CD14-positive monocyte (primary cell): Measurements from ENCODE around the gene JAKMIP2. TPM values are rescaled to one million over a fixed set of nuclear protein-coding genes. Genes with fewer than 3 reads are reported as not detected.
"Not testable (repeated sequence)": the region's sequence is repeated elsewhere in the genome, so short reads cannot be mapped to it uniquely, and the experiment has no call there.

Experiments used
- DNase-seq, 3 donors: peaks; one replicate each; pipeline ENCODE4 v3.0.0-alpha.2; 2011 to 2022
- H2AFZ ChIP-seq: 2 replicates; pipeline ENCODE4 v1.6.0; 2012; ENCODE audit warnings: mild to moderate bottlenecking, low read depth, low read length, inconsistent platforms; ENCODE audit not compliant: insufficient read depth, poor library complexity, severe bottlenecking
- H3K27ac ChIP-seq, 2 donors: 1 replicate in 1 of 2; 2 replicates in 1 of 2; pipeline ENCODE4 v1.5.1; 2012 to 2013; ENCODE audit warnings: low read length in 2 of 2, control low read depth in 1 of 2, inconsistent platforms in 1 of 2, low read depth in 1 of 2, mild to moderate bottlenecking in 1 of 2
- H3K27me3 ChIP-seq, 2 donors: one replicate each; pipeline versions ENCODE4 v1.6.0 to v1.6.1; 2011 to 2013; ENCODE audit warnings: low read length in 2 of 2; ENCODE audit not compliant: control insufficient read depth in 2 of 2, insufficient read depth in 2 of 2
- H3K36me3 ChIP-seq, 2 donors: replicated peaks in 1 of 2; 1 replicate in 1 of 2; 2 replicates in 1 of 2; pipeline versions ENCODE4 v1.5.1 to v1.6.1; 2012 to 2013; ENCODE audit warnings: low read length in 2 of 2, control low read depth in 1 of 2, inconsistent platforms in 1 of 2, mild to moderate bottlenecking in 1 of 2; ENCODE audit not compliant: insufficient read depth in 2 of 2, control insufficient read depth in 1 of 2
- H3K4me1 ChIP-seq, 2 donors: 1 replicate in 1 of 2; 2 replicates in 1 of 2; pipeline versions ENCODE4 v1.5.1 to v1.6.1; 2012 to 2013; ENCODE audit warnings: low read length in 2 of 2, control low read depth in 1 of 2, inconsistent platforms in 1 of 2, mild to moderate bottlenecking in 1 of 2, moderate library complexity in 1 of 2; ENCODE audit not compliant: insufficient read depth in 2 of 2, control insufficient read depth in 1 of 2
- H3K4me2 ChIP-seq: replicated peaks from 2 replicates; pipeline ENCODE3; 2012; ENCODE audit warnings: low read length, moderate library complexity, mild to moderate bottlenecking; ENCODE audit not compliant: poor library complexity, severe bottlenecking; ENCODE audit errors: extremely low read depth
- H3K4me3 ChIP-seq, 3 experiments: fragments of 200-600 bp in 1 of 3; sonication (generic) in 1 of 3; replicated peaks in 1 of 3; 1 replicate in 2 of 3; 2 replicates in 1 of 3; pipeline ENCODE4 v1.5.1; 2011 to 2013; ENCODE audit warnings: low read length in 3 of 3, mild to moderate bottlenecking in 3 of 3, control low read depth in 2 of 3, low read depth in 2 of 3, inconsistent platforms in 1 of 3, moderate library complexity in 1 of 3
- H3K79me2 ChIP-seq: 2 replicates; pipeline ENCODE4 v1.6.0; 2012; ENCODE audit warnings: mild to moderate bottlenecking, control low read depth, inconsistent platforms, low read length, moderate library complexity; ENCODE audit not compliant: insufficient read depth
- H3K9ac ChIP-seq: 2 replicates; pipeline ENCODE4 v1.6.0; 2017; ENCODE audit warnings: low read length, mild to moderate bottlenecking; ENCODE audit not compliant: insufficient read depth, poor library complexity, severe bottlenecking
- H3K9me3 ChIP-seq, 2 donors: replicated peaks in 1 of 2; 1 replicate in 1 of 2; 2 replicates in 1 of 2; pipeline versions ENCODE4 v1.5.1 to v1.6.1; 2012 to 2013; ENCODE audit warnings: low read length in 2 of 2, control low read depth in 1 of 2; ENCODE audit not compliant: control insufficient read depth in 1 of 2, insufficient read depth in 1 of 2
- H4K20me1 ChIP-seq: 2 replicates; pipeline ENCODE4 v1.6.0; 2012; ENCODE audit warnings: mild to moderate bottlenecking, low read length, control low read depth, moderate library complexity; ENCODE audit not compliant: insufficient read depth
- H3K27ac Mint-ChIP-seq, 7 donors: one replicate each; pipeline ENCODE4 v1.8.0; 2020; ENCODE audit warnings: mild to moderate bottlenecking in 7 of 7, mixed read lengths in 7 of 7, moderate library complexity in 6 of 7, inconsistent platforms in 2 of 7
- H3K27me3 Mint-ChIP-seq, 3 donors: one replicate each; pipeline ENCODE4 v1.8.0; 2021 to 2022; ENCODE audit warnings: low read depth in 3 of 3, mild to moderate bottlenecking in 3 of 3, mixed read lengths in 3 of 3, moderate library complexity in 3 of 3, inconsistent platforms in 1 of 3
- H3K36me3 Mint-ChIP-seq, 2 donors: one replicate each; pipeline ENCODE4 v1.8.0; 2020; ENCODE audit warnings: mixed read lengths in 2 of 2, inconsistent platforms in 1 of 2, mild to moderate bottlenecking in 1 of 2
- H3K4me1 Mint-ChIP-seq: one replicate; pipeline ENCODE4 v1.8.0; 2020; ENCODE audit warnings: mild to moderate bottlenecking, mixed read lengths
- H3K4me3 Mint-ChIP-seq, 2 donors: one replicate each; pipeline ENCODE4 v1.8.0; 2020; ENCODE audit warnings: mild to moderate bottlenecking in 2 of 2, mixed read lengths in 2 of 2, moderate library complexity in 1 of 2
- H3K9me3 Mint-ChIP-seq, 7 donors: one replicate each; pipeline ENCODE4 v1.8.0; 2020 to 2022; ENCODE audit warnings: mixed read lengths in 7 of 7, mild to moderate bottlenecking in 6 of 7, moderate library complexity in 6 of 7, inconsistent platforms in 2 of 7
- WGBS: methylation state at CpG from one replicate; pipeline ENCODE4 v1.1.5; 2013; ENCODE audit warnings: missing lambda C conversion rate; ENCODE audit not compliant: insufficient coverage; 5-methylcytosine and 5-hydroxymethylcytosine counted together
- intact Hi-C, 2 donors: fragments of 100-400 bp; cut with micrococcal nuclease; formaldehyde crosslinking; loops; one replicate each; pipeline versions ENCODE4 v1.15.0 to v1.15.1; 2023
- polyA plus RNA-seq, 3 donors: library from polyadenylated mRNA; depleted of rRNA in 1 of 3; unstranded in 2 of 3; stranded (reverse) in 1 of 3; fragments of 300-500 nt in 2 of 3; fragments of >200 nt in 1 of 3; fragmentation: Illumina TruSeq in 2 of 3; gene quantifications; 1 replicate in 2 of 3; 2 replicates in 1 of 3; pipeline ENCODE4 v1.2.3, GENCODE V29; 2012 to 2021
- TF ChIP-seq, protein P1 (sequence below): fragments of 200-600 bp; IDR thresholded peaks from one replicate; pipeline ENCODE4 v1.8.0; 2022; ENCODE audit warnings: antibody characterized with exemption, mild to moderate bottlenecking

JAKMIP2 gene
- polyA plus RNA-seq, 3 donors: 0.02 TPM; not detected in 2

DNA sequence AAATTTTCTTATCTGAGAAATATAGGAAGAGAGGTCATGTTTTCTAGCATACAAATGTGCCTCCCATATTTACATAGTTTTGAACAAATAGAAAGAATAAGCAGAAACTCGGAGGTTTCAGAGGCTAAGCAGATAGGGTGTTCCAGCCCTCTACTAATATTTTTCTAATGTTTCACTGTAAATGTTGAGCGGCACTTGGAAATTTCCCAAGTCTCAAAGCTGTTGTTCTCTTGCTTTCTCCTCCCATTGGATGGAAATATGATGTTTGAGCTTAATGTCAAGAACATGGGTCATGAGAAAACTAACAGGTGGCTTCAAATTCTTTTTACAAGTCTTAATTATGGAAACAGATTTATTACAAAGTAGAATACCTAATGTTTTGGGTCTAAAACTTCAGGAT lies 43.8 kb upstream of the JAKMIP2 start:
- H3K36me3 Mint-ChIP-seq: no peaks in the 10 kb centered on the region
- no peaks in the 10 kb centered on the region for H3K79me2 ChIP-seq
- no peaks in the 10 kb centered on the region for H4K20me1 ChIP-seq
- no peak overlapping the region for H3K4me3 ChIP-seq
- H3K27me3 Mint-ChIP-seq: peaks cover 0 to 3% (median 0%) of the 10 kb centered on the region in 3 donors
- no peak overlapping the region for H2AFZ ChIP-seq
- no peaks in the 10 kb centered on the region for H3K27me3 ChIP-seq
- WGBS: no CpG with 5 or more reads among the region's 2 CpGs
- intact Hi-C loops: loop anchor here in 1 of 2 donors (10.0 kb wide), 1 partner anchor 62 kb away; no protein-coding TSS in a partner anchor
- H3K36me3 ChIP-seq: no peaks in the 10 kb centered on the region
- H3K9me3 Mint-ChIP-seq: no peaks in the 10 kb centered on the region
- no peak for DNase-seq
- no peak overlapping the region for H3K4me2 ChIP-seq
- H3K4me3 Mint-ChIP-seq: no peak overlapping the region
- no peak overlapping the region for H3K27ac ChIP-seq
- no peaks in the 10 kb centered on the region for H3K9me3 ChIP-seq
- H3K27ac Mint-ChIP-seq: no peak overlapping the region
- no peaks in the 10 kb centered on the region for H3K4me1 ChIP-seq
- TF ChIP-seq, protein P1, sequence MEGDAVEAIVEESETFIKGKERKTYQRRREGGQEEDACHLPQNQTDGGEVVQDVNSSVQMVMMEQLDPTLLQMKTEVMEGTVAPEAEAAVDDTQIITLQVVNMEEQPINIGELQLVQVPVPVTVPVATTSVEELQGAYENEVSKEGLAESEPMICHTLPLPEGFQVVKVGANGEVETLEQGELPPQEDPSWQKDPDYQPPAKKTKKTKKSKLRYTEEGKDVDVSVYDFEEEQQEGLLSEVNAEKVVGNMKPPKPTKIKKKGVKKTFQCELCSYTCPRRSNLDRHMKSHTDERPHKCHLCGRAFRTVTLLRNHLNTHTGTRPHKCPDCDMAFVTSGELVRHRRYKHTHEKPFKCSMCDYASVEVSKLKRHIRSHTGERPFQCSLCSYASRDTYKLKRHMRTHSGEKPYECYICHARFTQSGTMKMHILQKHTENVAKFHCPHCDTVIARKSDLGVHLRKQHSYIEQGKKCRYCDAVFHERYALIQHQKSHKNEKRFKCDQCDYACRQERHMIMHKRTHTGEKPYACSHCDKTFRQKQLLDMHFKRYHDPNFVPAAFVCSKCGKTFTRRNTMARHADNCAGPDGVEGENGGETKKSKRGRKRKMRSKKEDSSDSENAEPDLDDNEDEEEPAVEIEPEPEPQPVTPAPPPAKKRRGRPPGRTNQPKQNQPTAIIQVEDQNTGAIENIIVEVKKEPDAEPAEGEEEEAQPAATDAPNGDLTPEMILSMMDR: no peak
- H3K4me1 Mint-ChIP-seq: peaks cover 7% of the 10 kb centered on the region
- H3K9ac ChIP-seq: no peak overlapping the region

DNA sequence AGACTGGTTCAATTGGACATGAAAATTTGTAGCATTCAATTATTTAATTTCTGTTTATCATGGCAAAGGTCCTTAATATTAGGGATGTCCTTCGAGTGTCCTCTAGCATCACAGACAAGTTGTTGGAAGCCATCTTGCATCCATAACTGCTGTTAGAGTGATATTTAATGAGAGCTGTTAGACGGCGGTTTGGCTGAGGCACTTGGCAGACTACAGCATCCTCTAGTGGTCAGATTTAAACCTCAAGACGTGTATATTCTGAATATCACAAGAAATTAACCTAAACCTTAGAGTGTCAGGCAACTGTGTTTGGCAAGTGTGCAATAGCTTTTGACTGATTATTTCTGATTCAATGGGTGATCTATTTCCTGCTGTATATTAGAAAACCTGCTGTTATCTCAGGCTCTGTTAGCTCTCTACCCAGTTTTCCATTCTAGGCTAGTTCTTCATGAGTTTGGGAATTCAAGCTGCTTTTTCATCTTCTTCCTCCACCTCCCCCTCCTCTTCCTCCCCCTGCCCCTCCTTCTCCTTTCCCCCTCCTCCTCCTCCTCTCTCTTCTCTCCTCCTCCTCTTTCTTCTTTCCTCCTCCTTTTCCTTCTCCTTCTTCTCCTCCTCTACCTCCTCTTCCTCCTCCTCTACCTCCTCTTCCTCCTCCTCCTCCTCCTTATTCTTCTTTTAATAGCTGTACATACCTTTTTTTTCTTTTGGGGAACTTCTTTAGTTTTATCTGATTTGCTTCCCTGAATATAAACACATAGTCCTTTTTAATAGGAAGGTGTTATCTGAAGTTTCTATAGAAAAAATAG lies 40.4 kb upstream of the JAKMIP2 start:
- peak; percentile 68 to 80 (median 75) for DNase-seq
- H3K27me3 Mint-ChIP-seq: peaks cover 0 to 3% (median 0%) of the 10 kb centered on the region in 3 donors
- H3K9ac ChIP-seq: no peak overlapping the region
- no peak overlapping the region for H3K4me3 ChIP-seq
- H3K4me3 Mint-ChIP-seq: no peak overlapping the region
- no CpG with 5 or more reads among the region's 4 CpGs for WGBS
- no peaks in the 10 kb centered on the region for H3K36me3 ChIP-seq
- TF ChIP-seq, protein P1: peak; percentile 97
- peaks cover 13% of the 10 kb centered on the region for H3K4me1 Mint-ChIP-seq
- H3K36me3 Mint-ChIP-seq: no peaks in the 10 kb centered on the region
- no peaks in the 10 kb centered on the region for H3K9me3 ChIP-seq
- intact Hi-C loops: loop anchor here (1.0 to 10.0 kb wide), 3 partner anchors 58 to 195 kb away; no protein-coding TSS in a partner anchor
- H2AFZ ChIP-seq: no peak overlapping the region
- no peaks in the 10 kb centered on the region for H3K79me2 ChIP-seq
- H4K20me1 ChIP-seq: no peaks in the 10 kb centered on the region
- no peaks in the 10 kb centered on the region for H3K9me3 Mint-ChIP-seq
- H3K27ac Mint-ChIP-seq: peak overlapping the region in 1 of 7 donors; percentile 8
- no peak overlapping the region for H3K27ac ChIP-seq
- no peaks in the 10 kb centered on the region for H3K27me3 ChIP-seq
- no peak overlapping the region for H3K4me2 ChIP-seq
- no peaks in the 10 kb centered on the region for H3K4me1 ChIP-seq

DNA sequence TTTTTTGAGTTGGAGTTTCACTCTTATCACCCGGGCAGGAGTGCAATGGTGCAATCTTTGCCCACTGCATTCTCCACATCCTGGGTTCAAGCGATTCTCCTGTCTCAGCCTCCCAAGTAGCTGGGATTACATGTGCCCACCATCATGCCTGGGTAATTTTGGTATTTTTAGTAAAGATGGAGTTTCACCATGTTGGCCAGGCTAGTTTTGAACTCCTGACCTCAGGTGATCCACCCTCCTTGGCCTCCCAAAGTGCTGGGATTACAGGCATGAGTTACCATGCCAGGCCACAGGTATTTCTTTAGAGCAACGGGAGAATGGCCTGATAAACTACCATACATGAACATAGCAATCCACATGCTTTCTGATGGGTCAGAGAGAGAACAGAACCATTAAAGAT lies 39.7 kb upstream of the JAKMIP2 start:
- H3K4me3 ChIP-seq, H3K4me3 Mint-ChIP-seq, H3K4me2 ChIP-seq, H4K20me1 ChIP-seq, H3K9ac ChIP-seq, H3K9me3 Mint-ChIP-seq, H3K4me1 ChIP-seq, H3K36me3 ChIP-seq, H3K36me3 Mint-ChIP-seq, H3K9me3 ChIP-seq, H3K27me3 ChIP-seq, H3K27me3 Mint-ChIP-seq, H3K27ac ChIP-seq, H3K79me2 ChIP-seq, DNase-seq: not testable (repeated sequence)
- Mint-ChIP-seq H3K4me1 (peaks cover 13% of the 10 kb centered on the region), H3K27ac (peak overlapping the region in 3 of 7 donors; percentile 8 to 69 (median 39))
- H2AFZ ChIP-seq: peak overlapping the region; percentile 18
- no CpG with 5 or more reads among the region's 3 CpGs for WGBS
- intact Hi-C loops: loop anchor here (1.0 to 10.0 kb wide), 3 partner anchors 57 to 194 kb away; no protein-coding TSS in a partner anchor
